HG03108 (cell line): ENCODE data around the gene SKAP2.

Experiments
- ATAC-seq: cut with Tn5 transposase; IDR thresholded peaks from one replicate; pipeline ENCODE4 v1.9.1; 2021; ENCODE audit warnings: moderate library complexity; ENCODE audit not compliant: unreplicated experiment

Gene SKAP2

DNA sequence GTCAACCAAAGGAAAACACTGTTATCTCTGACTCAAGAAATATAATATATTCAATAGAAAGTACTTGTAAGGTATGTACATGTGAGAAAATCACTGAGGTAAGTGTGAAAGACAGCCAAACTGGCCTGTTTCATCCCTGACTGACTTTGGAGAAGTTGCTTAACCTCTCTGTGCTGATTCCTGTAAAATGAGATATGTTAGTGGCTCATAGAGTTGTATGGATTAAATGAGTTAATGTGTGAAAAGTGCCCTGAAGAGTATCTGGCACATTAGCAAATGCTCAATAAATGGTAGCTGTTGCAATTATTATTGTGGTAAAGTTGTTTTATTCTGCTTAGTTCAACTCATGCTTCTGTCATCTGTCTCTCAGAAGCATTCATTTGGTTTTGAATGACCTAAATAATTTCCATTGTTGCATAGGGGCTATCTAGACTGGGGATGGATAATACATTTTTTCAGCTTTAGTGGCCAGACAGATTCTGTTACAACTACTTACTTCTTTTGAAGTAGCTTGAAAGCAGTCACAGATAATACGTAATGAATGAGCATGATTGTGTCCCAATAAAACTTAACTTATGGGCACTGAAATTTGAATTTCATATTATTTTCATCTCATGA, 84.3 kb downstream of the SKAP2 start:
- no peak for ATAC-seq

DNA sequence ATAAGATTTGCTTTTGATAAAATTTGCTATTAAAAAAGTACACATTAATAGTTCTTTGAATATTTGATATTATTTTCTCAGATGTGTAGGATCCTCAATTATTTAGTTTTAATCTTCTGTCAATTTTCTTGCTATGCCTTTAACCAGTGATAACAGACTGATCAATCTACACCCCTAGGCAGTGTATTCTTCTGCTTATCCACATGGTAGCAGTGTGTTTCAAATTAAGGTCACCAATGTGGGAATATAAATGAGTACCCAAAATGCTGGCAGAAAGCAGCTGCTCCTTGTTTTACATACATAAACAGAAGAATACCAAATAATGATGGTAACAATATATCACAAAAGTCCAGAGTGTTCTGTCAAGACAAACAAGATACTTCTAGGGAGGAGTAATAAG, 87.0 kb downstream of the SKAP2 start:
- no peak for ATAC-seq

DNA sequence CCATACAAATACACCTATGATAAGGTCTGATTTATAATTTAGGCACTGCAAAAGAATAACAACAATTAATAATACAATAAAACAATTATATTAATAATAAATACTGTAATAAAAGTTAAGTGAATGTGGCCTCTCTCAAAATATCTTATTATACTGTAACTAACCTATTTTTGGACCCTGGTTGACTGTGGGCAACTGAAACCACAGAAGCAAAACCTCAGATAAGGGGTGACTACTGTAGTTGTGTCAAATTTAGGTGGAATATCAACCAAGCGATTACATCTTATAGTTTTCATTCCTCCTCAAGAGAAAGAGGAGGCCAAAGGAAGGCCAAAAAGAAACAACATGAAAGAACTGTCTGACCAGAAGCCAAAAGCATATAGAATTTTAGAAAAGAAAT, 103.9 kb downstream of the SKAP2 start:
- no peak for ATAC-seq

DNA sequence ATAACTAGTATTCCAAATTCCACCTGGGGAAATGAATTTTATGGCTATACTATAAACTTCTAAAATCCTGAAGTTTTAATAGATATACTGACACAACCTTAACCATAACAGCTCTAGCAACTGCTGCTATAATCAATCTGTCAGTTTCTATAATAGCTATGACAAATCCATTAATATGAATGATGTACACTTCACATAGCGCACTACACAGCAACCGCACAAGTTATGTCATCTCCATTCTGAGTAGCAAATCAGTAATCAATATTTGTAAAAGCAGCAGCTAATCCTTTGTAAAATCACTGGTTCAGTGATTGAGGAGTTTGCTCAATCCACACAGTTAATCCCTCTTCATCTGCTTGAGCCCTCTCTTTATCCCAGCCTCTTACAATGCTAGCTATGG, 105.3 kb downstream of the SKAP2 start:
- ATAC-seq = no peak

DNA sequence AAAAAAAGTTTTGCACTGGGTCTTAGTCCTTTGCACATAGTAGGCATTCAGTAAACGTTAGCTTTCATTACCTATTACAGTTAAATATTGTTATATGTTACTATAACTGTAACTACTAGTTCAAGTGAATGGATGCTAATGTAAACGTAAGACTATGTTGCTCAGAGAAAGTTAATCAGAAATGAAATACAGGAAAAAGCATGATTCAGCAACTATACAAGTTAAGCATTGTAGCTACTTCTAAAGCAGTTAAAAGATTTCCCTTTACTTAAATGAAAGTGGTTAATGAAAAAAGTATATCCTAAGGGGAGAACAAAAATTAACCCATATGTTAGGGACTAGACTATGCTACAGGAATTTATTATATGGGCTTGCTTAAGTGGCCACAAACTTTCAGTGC, 121.2 kb downstream of the SKAP2 start:
- ATAC-seq = no peak

DNA sequence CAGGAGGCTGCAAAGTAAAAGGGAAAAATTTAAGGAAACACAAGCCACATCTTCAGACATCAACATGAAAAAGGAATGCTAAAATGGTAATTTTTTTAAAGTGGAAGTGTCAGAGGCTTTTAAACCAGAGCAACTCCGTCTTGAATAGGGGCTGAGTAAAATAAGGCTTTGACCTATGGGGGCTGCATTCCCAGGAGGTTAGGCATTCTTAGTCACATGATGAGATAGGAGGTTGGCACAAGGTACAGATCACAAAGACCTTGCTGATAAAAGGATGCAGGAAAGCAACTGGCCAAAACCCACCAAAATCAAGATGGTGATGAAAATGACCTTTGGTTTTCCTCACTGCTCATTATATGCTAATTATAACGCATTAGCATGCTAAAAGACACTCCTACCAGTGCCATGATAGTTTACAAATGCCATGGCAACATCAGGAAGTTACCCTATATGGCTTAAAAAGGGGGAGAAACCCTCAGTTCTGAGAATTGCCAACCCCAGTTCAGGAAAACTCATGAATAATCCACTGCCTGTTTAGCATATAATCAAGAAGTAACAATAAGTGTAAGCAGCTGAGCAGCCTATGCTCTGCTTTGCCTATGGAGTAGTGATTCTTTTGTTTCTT, 128.3 kb downstream of the SKAP2 start:
- no peak for ATAC-seq

DNA sequence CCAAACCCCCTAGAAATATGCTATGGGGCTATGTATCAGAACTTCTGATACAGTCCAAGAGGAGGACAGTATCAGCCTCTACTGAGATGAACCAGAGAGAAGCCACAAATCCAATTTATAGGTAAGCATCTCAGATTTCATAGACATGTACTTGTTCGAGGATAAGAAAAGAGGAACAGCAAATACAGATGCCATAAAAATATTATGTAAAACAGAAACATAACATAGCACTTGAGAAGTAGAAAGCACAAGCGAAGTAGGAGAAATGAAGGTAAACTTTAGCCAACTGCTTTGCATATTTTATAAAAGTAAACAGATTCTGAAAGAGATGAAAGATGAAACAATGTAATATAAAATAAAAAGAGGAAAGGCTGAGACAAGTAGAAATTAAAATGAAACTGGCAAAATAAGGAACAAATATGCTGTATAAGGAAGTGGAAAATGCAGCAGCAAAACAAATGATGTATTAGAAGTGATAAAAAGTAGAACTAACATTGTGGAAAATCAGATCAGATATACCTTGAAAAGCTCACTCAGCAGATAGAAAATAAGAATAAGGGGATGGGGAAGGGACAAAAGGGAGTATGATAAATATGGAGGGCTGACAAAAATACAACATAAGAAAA, 135.1 kb downstream of the SKAP2 start:
- no peak for ATAC-seq

DNA sequence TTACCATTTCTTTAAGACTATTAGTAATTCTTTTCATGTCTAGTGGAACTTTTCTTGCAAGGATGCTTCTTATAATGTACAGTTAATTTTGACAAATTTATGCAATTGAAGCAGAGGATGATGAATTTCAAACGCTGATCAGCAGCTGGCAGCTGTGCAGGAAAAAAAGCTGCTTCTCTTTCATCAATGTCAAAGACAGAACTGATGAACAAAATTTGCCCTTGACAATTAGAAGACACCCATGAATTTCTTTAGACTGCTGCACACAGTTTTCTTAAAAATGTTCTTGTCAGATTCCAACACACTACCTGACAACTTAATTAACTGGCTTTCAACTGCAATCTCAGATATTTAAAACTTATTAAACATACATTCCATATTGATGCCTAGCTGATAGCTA, 138.3 kb downstream of the SKAP2 start:
- ATAC-seq = no peak

DNA sequence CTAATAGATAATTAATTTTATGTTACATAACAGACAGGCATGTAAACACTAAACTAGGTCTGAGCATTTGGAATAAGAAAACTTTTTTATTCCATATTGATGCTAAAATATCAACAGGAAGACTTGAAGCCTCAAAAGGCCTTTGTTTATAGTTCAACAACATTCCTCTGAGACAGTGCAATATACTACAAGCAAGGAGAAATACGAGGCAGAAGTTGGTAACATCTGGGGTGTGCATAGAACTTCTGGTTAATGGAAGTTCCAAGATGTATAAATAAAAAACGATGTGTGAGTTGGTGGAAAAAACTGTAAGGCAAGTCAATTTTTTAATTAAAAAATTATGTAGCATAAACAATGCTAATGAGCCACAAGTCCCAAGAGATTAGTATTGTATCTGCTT, 139.6 kb downstream of the SKAP2 start:
- ATAC-seq = no peak

DNA sequence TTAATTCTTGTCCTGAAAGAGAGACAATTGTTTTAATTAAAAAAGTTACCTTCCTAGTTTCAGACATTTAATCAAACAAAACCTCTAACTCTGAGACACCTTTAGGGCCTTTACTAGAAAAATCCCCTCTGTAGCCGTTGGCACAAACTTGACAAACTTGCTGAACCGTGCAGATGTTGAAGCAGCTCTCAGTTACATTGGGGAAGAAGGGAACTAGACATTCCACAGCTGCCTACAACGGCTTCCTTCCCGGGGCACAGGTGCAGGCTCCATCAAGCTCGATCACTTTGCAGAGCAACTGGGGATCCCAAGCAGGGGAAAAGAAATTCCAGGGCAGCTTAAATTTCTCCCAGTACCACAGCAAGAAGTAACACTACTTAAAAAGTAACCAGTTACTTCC, 141.3 kb downstream of the SKAP2 start:
- ATAC-seq = no peak

DNA sequence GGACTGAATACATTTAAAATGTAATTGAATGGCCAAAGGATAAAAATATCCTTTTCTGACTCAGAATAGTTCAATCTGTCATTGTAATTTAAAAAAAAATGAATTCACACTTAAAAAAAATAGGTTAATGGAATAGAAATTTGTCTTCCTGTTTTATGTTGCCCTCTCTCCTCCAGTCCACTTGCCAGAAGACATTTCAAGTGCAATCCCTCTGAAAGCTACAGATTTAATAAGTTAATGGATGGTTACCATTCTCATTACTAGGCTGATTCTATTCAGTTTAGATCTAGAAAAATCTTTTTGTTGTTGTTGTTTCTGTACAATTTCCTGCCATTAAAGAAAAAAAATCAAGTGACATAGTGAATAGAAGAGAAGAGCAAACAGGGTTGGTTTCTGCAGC, 142.9 kb downstream of the SKAP2 start:
- ATAC-seq = no peak

DNA sequence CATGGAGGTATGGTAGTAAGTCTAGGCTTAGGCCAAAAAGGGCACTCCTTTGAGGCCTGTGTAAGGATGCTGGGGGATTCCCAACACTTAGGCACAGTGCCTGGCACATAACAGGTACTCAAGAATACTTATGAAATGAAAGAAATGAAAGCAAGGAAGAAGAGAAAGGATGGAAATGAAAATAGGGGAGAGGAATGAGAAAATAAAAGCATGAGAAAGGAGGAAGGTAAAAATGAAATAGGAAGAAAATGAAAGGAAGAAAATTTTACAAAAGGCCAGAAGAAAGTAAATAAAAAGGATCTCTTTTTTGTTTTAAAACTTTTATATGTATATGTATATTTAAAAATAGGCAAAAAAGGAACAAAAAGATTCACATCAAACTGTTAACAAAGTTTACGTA, 146.3 kb downstream of the SKAP2 start:
- ATAC-seq = no peak

DNA sequence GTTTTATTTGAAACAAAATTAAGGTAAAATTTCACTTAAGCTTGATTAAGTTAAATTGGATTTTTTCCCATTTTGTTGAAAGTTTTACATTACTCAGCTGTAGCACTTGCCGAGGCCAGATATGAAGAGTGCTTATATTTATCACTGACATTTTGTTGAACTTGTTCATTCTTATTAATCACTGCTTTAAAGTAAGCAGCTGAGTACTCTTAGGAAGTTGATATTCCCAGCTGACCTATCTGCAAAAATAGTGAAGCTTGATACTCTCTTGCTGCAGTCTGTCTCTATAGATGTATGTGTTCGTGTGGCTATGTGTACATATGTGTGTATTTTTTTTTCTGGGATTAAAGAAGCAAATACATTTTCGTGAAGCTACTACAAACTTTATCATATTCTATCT, 150.0 kb downstream of the SKAP2 start:
- no peak for ATAC-seq

DNA sequence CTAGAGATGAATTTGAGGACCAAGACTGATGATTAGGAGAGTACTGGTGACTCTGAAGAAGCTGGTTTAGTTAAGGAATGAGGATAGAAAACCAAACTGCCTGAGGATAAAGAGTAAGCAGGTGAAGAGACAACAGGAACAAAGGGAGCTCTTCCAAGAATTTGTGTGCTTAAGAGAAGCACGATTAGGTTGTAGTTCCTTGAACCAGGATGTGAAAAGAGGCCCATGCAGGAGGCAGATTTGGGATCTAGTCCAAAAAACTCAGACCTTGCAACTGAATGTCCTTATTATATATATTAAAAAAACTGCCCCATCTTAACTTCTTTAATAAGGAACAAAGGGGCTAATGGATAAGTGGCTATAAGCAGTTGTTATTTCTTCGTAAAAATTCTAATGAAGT, 150.4 kb downstream of the SKAP2 start:
- no peak for ATAC-seq

DNA sequence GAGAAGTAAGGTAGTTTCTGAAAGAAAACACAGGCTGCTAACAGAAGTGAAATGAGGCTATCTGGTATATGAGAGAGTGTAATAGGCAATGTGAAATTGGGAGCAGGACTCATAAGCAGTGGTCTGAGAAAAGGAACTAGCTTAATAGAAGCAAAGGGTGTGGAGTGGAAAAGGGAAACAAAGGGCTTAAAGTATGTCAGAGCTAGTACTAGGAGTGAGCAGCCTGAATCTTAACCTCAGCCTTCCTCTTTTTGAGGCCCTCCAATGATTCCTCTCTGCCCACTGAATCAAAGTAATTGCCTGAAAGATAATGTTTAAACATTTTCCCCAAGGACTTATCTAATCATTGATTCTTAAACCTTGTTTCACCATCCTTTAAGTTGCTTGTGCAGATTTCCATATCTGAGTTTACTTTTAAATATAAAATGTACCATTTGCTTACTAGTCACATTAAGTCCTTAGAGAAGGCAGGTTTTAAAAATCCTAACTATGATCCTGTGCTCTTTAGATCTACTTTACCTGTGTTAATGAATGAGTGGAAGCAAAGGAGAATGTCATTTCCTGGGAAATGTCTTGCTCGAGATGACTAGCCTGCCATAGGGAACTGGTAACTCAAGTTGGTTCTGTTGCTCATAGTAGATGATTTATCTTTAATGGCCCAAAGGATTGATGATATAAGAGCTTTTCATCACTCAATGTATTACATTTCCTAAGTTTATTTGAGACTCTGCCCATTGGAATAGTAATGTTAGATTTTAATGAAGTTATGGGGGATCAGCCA, 155.0 kb downstream of the SKAP2 start:
- ATAC-seq = no peak

DNA sequence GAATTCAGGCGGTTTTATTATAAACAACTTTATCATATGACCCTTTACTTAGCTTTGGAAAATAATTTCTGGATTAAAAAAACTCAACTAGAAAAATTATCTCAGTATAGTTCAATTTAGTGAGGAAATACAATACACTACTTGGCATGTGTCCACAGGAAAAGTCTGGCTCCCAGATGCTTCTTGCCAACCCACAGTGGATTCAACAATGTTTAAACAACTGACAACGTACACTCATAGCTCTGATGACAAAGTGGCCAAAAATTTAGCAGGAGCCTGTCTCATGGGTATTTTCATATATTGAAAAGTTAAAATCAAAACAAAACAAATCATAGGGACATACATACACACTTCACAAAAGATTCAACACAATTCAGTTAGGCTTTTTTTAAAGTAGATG, 158.8 kb downstream of the SKAP2 start:
- no peak for ATAC-seq

DNA sequence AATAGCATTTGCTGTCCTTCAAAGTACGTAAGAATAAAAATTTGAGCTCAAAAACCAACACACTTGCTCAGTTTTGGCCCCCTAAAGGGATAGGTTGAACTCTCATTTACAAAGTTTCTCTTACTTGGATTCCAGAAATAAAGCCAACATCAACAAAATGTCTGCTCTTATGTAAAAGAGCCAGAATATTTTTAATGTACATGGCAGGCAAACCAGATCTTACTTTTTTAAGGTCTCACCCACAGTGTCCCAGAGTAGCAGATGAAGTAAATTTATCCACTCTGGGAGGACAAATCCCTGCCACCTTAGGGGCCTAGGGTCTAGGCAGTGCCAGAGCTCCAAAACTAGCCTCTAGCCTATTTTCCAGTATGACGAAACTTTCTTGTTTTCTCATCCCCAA, 159.6 kb downstream of the SKAP2 start:
- ATAC-seq = no peak

DNA sequence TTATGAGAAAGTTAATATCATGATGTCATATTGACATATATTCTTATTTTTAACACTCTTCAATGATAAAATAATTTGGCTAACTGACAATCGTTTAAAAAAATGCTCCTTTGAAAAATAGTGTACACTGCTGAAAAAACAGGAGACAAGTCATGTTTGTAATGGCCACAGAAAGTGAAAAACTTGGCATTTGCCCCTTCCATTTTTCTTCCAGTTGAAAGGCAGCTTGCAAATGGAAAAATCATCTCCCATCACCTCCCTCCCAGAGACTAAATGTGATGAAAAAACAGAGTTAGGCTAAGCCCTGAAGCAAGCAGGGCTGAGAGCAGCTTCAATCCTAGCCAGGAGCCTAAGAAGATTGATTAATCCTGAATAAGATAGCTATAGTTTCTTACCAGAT, 160.4 kb downstream of the SKAP2 start:
- ATAC-seq = no peak

DNA sequence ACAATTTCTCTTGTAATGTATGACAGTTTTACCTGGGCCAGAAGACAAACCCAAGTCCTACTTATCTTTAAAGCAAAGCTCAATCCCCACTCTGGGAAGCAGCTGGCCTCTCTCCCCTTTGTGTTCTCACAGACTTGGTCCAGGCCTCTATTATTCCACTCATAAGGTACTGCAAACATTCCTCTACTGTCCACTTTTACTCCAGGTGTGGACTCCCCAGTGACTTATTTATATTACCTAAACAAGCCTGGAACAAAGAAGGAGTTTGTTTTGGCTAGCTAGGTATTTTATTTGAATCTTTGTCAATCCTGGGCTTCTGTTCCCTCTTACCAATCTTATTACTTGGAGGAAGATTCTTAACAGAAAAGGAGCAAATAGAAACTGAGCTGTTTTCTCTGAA, 163.5 kb downstream of the SKAP2 start:
- no peak for ATAC-seq

DNA sequence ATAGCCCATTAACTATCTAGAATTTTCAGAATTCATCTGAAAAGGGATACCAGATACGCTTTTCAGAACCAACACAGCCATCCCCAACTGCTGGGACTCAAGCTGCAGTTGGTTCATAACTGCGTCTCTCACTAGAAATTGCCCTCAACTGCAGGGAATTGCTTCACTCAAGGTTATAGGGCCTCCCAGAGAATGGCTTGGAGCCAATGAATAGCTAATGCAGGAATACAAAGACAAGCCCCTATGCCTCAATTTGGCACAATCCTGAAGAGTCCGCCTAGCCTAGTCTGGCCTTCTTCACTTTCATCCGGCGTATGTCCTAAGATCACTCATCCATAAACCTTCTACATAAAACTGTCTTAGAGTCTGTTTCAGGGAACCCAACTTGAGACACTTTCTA, 164.0 kb downstream of the SKAP2 start:
- no peak for ATAC-seq

DNA sequence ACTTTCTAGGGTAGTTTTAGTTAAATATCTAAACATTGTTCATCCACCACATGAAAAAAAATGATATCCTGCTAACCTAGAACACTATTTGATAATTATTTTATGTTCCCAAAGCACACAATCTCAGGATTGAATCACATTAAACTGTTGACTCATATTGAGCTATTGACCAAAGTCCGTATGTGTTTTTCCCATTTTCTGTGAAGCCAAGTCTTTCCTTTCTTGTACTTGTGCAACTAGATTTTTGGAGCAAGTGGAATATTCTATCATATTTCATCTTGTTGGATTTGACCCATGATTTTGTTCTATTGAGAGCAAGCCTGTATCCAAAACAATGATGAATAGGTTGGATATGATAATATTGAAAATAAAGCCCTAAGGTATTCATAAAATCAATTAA, 164.6 kb downstream of the SKAP2 start:
- no peak for ATAC-seq

DNA sequence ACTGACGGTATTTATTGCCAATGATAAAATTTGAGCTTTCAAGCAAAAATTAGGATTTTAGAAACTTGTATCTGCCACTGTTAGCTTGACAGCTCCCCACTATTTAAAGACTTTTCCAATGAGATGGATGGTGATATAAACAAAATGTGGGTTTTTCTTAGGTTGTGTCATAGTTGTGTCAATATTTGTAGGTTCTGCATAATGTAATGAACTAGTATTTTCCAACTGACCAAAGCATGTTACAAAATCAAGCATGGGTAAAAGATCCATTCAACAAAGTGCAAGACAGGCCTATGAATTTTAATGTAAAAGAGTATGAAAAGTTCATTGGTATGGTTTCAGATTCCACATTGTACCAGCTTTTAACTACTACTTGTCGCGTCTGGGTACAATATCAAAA, 165.6 kb downstream of the SKAP2 start:
- no peak for ATAC-seq
